ENCODE data around the gene RIPK4.
A peak's percentile ranks its signal among the peaks of the same experiment; 100 is the strongest.

RIPK4 gene

DNA sequence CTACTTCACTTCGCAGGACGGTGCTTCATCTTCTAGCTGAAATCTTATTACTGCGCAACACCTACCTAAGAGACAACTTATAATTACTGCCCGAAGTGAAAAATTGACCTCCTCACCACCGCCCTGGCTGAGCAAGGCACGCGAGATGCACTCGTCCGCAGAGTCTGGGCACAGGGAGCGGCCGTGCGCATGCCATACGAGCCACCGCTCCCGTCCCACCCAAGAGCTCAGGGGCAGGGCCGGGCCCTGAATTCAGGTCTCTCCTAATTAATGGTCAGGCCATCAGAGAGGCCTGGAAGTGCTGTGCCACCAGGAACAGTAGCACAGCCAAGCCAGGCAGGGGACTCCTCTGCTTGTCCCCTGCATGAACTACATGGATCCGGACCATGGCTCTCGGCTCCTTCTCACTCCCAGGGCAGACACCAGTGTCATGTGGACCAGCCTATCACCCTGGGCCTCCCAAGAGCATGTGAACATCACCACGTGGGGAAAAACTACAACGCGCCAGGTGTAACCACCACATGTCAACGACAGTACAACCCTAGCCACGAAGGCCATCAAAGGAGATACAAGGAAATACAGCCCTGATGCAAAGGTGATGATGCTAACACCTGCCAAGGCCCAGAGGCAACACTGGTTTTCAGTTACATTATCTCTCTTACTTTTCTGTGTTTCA, 11.5 kb downstream of the RIPK4 start:
- TF ChIP-seq, protein P1, sequence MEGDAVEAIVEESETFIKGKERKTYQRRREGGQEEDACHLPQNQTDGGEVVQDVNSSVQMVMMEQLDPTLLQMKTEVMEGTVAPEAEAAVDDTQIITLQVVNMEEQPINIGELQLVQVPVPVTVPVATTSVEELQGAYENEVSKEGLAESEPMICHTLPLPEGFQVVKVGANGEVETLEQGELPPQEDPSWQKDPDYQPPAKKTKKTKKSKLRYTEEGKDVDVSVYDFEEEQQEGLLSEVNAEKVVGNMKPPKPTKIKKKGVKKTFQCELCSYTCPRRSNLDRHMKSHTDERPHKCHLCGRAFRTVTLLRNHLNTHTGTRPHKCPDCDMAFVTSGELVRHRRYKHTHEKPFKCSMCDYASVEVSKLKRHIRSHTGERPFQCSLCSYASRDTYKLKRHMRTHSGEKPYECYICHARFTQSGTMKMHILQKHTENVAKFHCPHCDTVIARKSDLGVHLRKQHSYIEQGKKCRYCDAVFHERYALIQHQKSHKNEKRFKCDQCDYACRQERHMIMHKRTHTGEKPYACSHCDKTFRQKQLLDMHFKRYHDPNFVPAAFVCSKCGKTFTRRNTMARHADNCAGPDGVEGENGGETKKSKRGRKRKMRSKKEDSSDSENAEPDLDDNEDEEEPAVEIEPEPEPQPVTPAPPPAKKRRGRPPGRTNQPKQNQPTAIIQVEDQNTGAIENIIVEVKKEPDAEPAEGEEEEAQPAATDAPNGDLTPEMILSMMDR (conservative IDR thresholded peaks at IDR 0.05; ENCODE audit: low read depth, low read length): no peak
- no peak for DNase-seq (ENCODE audit: low read depth)
- no peak overlapping the region for H3K4me3 ChIP-seq (ENCODE audit: low read depth, low read length)

DNA sequence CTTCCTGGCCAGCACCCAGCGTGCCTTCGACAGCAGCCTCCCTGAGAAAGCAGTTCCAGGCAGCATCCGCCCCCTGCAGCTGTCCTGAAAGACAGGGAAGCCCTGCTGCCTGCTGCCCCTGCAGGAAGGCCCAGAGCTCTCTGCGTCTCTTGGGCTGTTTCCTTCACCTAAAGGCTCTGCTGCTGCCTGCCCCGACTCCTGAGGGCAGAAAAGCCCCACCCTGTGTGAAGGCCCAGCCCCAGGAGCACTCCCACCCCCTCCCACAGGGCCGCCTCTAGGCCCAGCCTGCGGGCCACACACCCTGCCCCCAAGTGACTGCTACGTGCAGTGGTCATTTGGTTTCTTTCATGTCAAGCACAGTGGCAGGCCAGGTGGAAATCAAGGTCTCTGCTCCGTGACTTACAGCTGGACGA, 12.4 kb downstream of the RIPK4 start:
- TF ChIP-seq, protein P1 (conservative IDR thresholded peaks at IDR 0.05; ENCODE audit: low read depth, low read length): no peak
- H3K4me3 ChIP-seq (ENCODE audit: low read depth, low read length): no peak overlapping the region
- no peak for DNase-seq (ENCODE audit: low read depth)

DNA sequence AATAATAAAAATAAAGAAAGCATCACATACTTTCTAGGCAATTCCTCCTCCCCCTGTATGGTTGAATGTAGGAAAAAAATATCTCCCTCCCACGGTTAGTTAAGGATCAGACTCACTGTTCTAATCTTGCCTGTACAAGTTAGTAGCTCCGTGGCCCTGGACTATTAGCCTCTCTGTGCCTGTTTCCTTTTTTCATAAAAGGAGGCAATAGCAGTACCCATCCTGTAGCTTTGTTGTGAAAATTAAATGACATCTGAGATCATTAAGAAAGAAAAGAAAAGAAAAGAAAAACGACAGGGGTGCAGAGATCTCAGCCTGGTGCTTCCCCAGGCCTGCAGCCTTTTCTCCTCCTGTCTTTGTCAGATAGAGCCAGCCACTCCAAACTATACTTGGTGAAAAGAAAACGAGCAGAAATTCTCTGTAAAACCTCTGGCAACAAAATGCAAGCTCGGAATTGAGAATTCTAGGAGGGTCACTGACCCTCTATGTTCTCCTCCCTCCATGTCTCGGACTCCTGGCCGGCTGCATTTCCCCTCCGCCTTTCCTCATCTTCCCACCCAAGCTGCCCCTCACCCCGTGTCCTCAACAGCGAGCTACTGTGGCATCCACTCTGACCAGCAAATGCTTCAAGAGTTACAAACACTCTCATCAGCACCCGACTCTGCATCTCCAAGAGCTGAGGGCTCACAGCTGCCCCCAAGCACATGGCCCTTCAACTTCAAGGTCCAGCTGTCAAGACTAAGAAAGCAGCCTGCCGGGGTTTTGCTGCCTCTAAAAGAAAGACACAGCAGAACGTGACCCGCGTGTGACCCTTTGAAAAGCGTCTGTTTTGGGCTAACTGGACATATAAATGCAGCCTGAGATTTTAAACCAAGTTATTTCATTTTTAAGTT, 13.6 kb downstream of the RIPK4 start:
- no peak overlapping the region for H3K4me3 ChIP-seq (ENCODE audit: low read depth, low read length)
- DNase-seq (ENCODE audit: low read depth): no peak
- TF ChIP-seq, protein P1 (conservative IDR thresholded peaks at IDR 0.05; ENCODE audit: low read depth, low read length): no peak

DNA sequence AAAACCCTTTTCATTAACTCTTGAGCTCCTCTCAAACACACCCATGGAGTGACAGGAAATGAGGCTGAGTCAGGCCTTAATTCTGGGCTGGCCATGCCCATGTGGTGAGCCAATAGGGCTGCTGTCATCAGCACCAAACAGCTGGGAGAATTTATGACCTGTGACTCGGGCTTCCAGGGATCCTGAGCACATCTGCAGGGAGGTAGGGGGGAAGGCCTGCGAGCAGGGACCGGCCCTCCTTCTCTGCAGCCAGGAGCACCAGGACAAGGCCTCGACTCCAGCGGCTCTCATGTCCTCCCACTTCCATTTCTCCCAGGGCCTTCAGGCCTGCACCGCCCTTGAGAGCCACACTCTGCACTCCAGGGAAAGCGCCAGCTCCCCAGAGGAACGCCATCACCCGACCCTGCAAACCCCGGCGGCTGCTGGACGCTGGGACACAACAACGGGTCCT, 14.6 kb downstream of the RIPK4 start:
- no peak overlapping the region for H3K4me3 ChIP-seq (ENCODE audit: low read depth, low read length)

DNA sequence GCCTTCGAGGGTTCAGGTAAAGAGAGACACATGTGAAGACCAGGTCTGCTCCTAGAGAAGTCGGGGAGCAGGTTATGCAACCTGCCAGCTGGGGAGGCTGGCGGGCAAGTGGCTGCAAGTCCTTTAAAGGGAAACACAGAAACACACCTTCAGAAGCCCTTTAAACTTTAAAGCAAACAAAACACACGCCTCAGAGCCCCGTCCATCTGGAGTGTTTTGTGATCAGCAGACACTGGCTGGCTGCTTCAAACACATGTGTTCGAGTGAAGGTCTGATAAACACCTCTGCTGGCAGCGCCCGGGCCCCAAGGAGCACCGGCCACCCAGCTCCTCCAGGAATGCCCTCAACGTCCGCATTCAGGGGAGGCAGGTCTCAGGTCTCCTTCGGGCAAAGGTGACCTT, 15.2 kb downstream of the RIPK4 start:
- no peak for DNase-seq (ENCODE audit: low read depth)
- TF ChIP-seq, protein P1 (conservative IDR thresholded peaks at IDR 0.05; ENCODE audit: low read depth, low read length): no peak
- no peak overlapping the region for H3K4me3 ChIP-seq (ENCODE audit: low read depth, low read length)

More for the DNA sequence above, 14.6 kb downstream of the RIPK4 start:
- TF ChIP-seq, protein P1 (conservative IDR thresholded peaks at IDR 0.05; ENCODE audit: low read depth, low read length): no peak
- DNase-seq (ENCODE audit: low read depth): peak; percentile 17

DNA sequence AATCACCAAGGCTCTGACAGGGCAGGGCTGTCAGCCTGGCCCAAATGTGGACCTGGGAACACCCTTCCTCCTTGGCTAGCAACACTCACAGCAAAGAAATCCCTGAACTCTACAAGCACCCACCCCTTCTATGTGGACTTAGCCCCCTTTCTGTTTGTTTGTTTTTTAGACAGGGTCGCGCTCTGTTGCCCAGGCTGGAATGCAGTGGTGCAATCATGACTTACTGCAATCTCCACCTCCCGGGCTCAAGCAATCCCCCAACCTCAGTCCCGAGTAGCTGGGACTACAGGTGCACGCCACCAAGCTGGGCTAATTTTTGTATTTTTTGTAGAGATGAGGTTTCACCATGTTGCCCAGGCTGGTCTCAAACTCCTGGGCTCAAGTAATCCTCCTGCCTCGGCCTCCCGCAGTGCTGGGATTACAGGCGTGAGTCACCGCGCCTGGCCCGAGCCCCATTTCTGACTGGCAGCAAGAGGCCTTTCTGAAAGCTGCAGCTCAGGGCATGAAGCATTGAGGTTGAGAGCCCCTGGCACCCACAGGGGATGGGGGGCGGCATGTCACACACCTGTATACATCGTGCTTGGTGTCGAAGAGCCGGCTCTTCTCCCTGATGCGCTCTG, 16.2 kb downstream of the RIPK4 start:
- no peak overlapping the region for H3K4me3 ChIP-seq (ENCODE audit: low read depth, low read length)
- TF ChIP-seq, protein P1 (conservative IDR thresholded peaks at IDR 0.05; ENCODE audit: low read depth, low read length): no peak
- DNase-seq (ENCODE audit: low read depth): no peak

All from choroid plexus epithelial cell (primary cell).